HEK293T (cell line): Measurements from ENCODE around the gene NEURL2.

ENCODE experiments used
- FOXA1 ChIP-seq: fragments of 450-650 bp; IDR thresholded peaks from 2 replicates; pipeline ENCODE4 v1.6.1; 2016; ENCODE audit warnings: mild to moderate bottlenecking
- LEF1 ChIP-seq: fragments of 450-650 bp; IDR thresholded peaks from 2 replicates; pipeline ENCODE4 v1.6.1; 2017; ENCODE audit warnings: mild to moderate bottlenecking, borderline replicate concordance
- TF ChIP-seq, protein P1 (sequence below): fragments of 450-650 bp; IDR thresholded peaks from 2 replicates; pipeline ENCODE4 v1.6.1; 2016

DNA sequence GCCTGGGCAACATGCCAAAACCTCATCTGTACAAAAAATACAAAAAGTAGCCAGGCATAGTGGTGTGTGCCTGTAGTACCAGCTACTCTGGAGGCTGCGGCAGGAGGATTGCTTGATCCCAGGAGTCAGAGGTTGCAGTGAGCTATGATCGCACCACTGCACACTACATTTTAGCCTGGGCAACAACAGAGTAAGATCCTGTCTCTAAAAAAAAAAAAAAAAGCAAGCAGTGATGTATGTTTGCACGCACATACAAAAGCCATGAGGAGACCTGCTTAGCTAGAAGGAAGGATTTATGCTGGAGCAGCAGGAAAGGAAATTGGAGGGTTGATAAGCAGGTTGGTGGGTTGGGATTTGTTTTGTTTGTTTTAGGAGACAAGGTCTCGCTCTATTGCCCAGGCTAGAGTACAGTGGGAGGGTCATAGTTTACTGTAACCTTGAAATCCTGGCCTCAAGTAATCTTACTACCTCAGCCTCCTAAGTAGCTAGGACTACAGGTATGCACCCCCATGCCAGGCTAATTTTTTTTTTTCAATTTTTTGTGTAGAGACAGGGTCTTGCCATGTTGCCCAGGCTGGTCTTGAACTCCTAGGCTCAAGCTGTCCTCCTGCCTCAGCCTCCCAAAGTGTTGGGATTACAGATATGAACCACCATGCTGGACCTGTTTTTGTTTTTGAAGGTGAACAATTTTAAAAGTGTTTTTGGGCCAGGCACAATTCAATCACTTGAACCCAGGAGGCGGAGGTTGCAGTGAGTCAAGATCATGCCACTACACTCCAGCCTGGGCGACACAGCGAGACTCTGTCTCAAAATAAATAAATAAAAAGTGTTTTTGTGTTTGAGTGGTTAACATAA lies 29.6 kb downstream of the NEURL2 start:
- TF ChIP-seq LEF1 (no peak), FOXA1 (no peak)
- TF ChIP-seq, protein P1, sequence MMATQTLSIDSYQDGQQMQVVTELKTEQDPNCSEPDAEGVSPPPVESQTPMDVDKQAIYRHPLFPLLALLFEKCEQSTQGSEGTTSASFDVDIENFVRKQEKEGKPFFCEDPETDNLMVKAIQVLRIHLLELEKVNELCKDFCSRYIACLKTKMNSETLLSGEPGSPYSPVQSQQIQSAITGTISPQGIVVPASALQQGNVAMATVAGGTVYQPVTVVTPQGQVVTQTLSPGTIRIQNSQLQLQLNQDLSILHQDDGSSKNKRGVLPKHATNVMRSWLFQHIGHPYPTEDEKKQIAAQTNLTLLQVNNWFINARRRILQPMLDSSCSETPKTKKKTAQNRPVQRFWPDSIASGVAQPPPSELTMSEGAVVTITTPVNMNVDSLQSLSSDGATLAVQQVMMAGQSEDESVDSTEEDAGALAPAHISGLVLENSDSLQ: no peak
